ENCODE results near the gene SKP2.

Gene SKP2

GRCh38 chr5:36217567-36217966, 65.7 kb downstream of the SKP2 start:
- H3K36me3 ChIP-seq (ENCODE audit: insufficient read depth, insufficient read length, low read length): no peaks in the 10 kb centered on the region
- no peak overlapping the region for H3K9ac ChIP-seq (ENCODE audit: insufficient read length, low read depth)
- H3K9me3 ChIP-seq (ENCODE audit: insufficient read depth, low read length): no peaks in the 10 kb centered on the region

GRCh38 chr5:36217988-36218387, 66.1 kb downstream of the SKP2 start:
- Histone ChIP-seq H3K9ac (ENCODE audit: insufficient read length, low read depth) (no peak overlapping the region), H3K4me1 (ENCODE audit: insufficient read depth, insufficient read length) (no peaks in the 10 kb centered on the region), H3K4me3 (ENCODE audit: insufficient read length, low read depth) (no peak overlapping the region), H3K36me3 (ENCODE audit: insufficient read depth, insufficient read length, low read length) (no peaks in the 10 kb centered on the region), H3K27me3 (ENCODE audit: insufficient read depth, insufficient read length) (no peaks in the 10 kb centered on the region), H3K9me3 (ENCODE audit: insufficient read depth, low read length) (no peaks in the 10 kb centered on the region)
- TF ChIP-seq SUZ12 (IDR thresholded peaks at IDR 0.05; ENCODE audit: extremely low read depth, insufficient read depth, insufficient read length) (no peak), YY1 (IDR thresholded peaks at IDR 0.05; ENCODE audit: insufficient read depth, insufficient read length) (no peak)
- DNase-seq (ENCODE audit: low read depth, low spot score): no peak

More at GRCh38 chr5:36217567-36217966, 65.7 kb downstream of the SKP2 start:
- no peak for DNase-seq (ENCODE audit: low read depth, low spot score)
- Histone ChIP-seq H3K4me1 (ENCODE audit: insufficient read depth, insufficient read length) (no peaks in the 10 kb centered on the region), H3K27me3 (ENCODE audit: insufficient read depth, insufficient read length) (no peaks in the 10 kb centered on the region), H3K4me3 (ENCODE audit: insufficient read length, low read depth) (no peak overlapping the region)
- TF ChIP-seq SUZ12 (IDR thresholded peaks at IDR 0.05; ENCODE audit: extremely low read depth, insufficient read depth, insufficient read length): no peak
- TF ChIP-seq YY1 (IDR thresholded peaks at IDR 0.05; ENCODE audit: insufficient read depth, insufficient read length): no peak
- no peak for TF ChIP-seq ZNF274 (IDR thresholded peaks at IDR 0.05; ENCODE audit: low read depth, low read length)

- no peak overlapping the region for H3K4me3 ChIP-seq (ENCODE audit: insufficient read length, low read depth)
- TF ChIP-seq YY1 (IDR thresholded peaks at IDR 0.05; ENCODE audit: insufficient read depth, insufficient read length) (no peak), ZNF274 (IDR thresholded peaks at IDR 0.05; ENCODE audit: low read depth, low read length) (no peak), SUZ12 (IDR thresholded peaks at IDR 0.05; ENCODE audit: extremely low read depth, insufficient read depth, insufficient read length) (no peak)
- no peaks in the 10 kb centered on the region for H3K4me1 ChIP-seq (ENCODE audit: insufficient read depth, insufficient read length)
- no peaks in the 10 kb centered on the region for H3K9me3 ChIP-seq (ENCODE audit: insufficient read depth, low read length)
- H3K27me3 ChIP-seq (ENCODE audit: insufficient read depth, insufficient read length): no peaks in the 10 kb centered on the region
- DNase-seq (ENCODE audit: low read depth, low spot score): no peak
- peaks cover 2% of the 10 kb centered on the region for H3K36me3 ChIP-seq (ENCODE audit: insufficient read depth, insufficient read length, low read length)
- no peak overlapping the region for H3K9ac ChIP-seq (ENCODE audit: insufficient read length, low read depth)
These were observed 70.7 kb downstream of the SKP2 start for GRCh38 chr5:36222620-36223019.

- Histone ChIP-seq H3K4me3 (ENCODE audit: insufficient read length, low read depth) (no peak overlapping the region), H3K9me3 (ENCODE audit: insufficient read depth, low read length) (no peaks in the 10 kb centered on the region), H3K4me1 (ENCODE audit: insufficient read depth, insufficient read length) (no peaks in the 10 kb centered on the region), H3K36me3 (ENCODE audit: insufficient read depth, insufficient read length, low read length) (peaks cover 2% of the 10 kb centered on the region), H3K9ac (ENCODE audit: insufficient read length, low read depth) (no peak overlapping the region), H3K27me3 (ENCODE audit: insufficient read depth, insufficient read length) (no peaks in the 10 kb centered on the region)
- DNase-seq (ENCODE audit: low read depth, low spot score): no peak
- TF ChIP-seq ZNF274 (IDR thresholded peaks at IDR 0.05; ENCODE audit: low read depth, low read length): no peak
- no peak for TF ChIP-seq YY1 (IDR thresholded peaks at IDR 0.05; ENCODE audit: insufficient read depth, insufficient read length)
- TF ChIP-seq SUZ12 (IDR thresholded peaks at IDR 0.05; ENCODE audit: extremely low read depth, insufficient read depth, insufficient read length): no peak
These were observed 75.1 kb downstream of the SKP2 start for GRCh38 chr5:36227046-36227445.

- Histone ChIP-seq H3K4me3 (ENCODE audit: insufficient read length, low read depth) (no peak overlapping the region), H3K9me3 (ENCODE audit: insufficient read depth, low read length) (no peaks in the 10 kb centered on the region), H3K36me3 (ENCODE audit: insufficient read depth, insufficient read length, low read length) (peaks cover 2% of the 10 kb centered on the region), H3K4me1 (ENCODE audit: insufficient read depth, insufficient read length) (no peaks in the 10 kb centered on the region), H3K9ac (ENCODE audit: insufficient read length, low read depth) (no peak overlapping the region), H3K27me3 (ENCODE audit: insufficient read depth, insufficient read length) (no peaks in the 10 kb centered on the region)
- no peak for DNase-seq (ENCODE audit: low read depth, low spot score)
- TF ChIP-seq ZNF274 (IDR thresholded peaks at IDR 0.05; ENCODE audit: low read depth, low read length) (no peak), SUZ12 (IDR thresholded peaks at IDR 0.05; ENCODE audit: extremely low read depth, insufficient read depth, insufficient read length) (no peak), YY1 (IDR thresholded peaks at IDR 0.05; ENCODE audit: insufficient read depth, insufficient read length) (no peak)
These were observed 76.6 kb downstream of the SKP2 start for GRCh38 chr5:36228505-36228904.

GRCh38 chr5:36230151-36230790, 78.4 kb downstream of the SKP2 start:
- no peaks in the 10 kb centered on the region for H3K4me1 ChIP-seq (ENCODE audit: insufficient read depth, insufficient read length)
- DNase-seq (ENCODE audit: low read depth, low spot score): no peak
- H3K4me3 ChIP-seq (ENCODE audit: insufficient read length, low read depth): no peak overlapping the region
- no peak for TF ChIP-seq YY1 (IDR thresholded peaks at IDR 0.05; ENCODE audit: insufficient read depth, insufficient read length)
- TF ChIP-seq ZNF274 (IDR thresholded peaks at IDR 0.05; ENCODE audit: low read depth, low read length): no peak
- no peak for TF ChIP-seq SUZ12 (IDR thresholded peaks at IDR 0.05; ENCODE audit: extremely low read depth, insufficient read depth, insufficient read length)
- no peak overlapping the region for H3K9ac ChIP-seq (ENCODE audit: insufficient read length, low read depth)
- H3K27me3 ChIP-seq (ENCODE audit: insufficient read depth, insufficient read length): no peaks in the 10 kb centered on the region
- peaks cover 2% of the 10 kb centered on the region for H3K36me3 ChIP-seq (ENCODE audit: insufficient read depth, insufficient read length, low read length)
- H3K9me3 ChIP-seq (ENCODE audit: insufficient read depth, low read length): no peaks in the 10 kb centered on the region

- DNase-seq (ENCODE audit: low read depth, low spot score): no peak
- H3K4me1 ChIP-seq (ENCODE audit: insufficient read depth, insufficient read length): no peaks in the 10 kb centered on the region
- no peaks in the 10 kb centered on the region for H3K36me3 ChIP-seq (ENCODE audit: insufficient read depth, insufficient read length, low read length)
- no peak overlapping the region for H3K9ac ChIP-seq (ENCODE audit: insufficient read length, low read depth)
- TF ChIP-seq YY1 (IDR thresholded peaks at IDR 0.05; ENCODE audit: insufficient read depth, insufficient read length) (no peak), SUZ12 (IDR thresholded peaks at IDR 0.05; ENCODE audit: extremely low read depth, insufficient read depth, insufficient read length) (no peak), ZNF274 (IDR thresholded peaks at IDR 0.05; ENCODE audit: low read depth, low read length) (no peak)
- H3K4me3 ChIP-seq (ENCODE audit: insufficient read length, low read depth): no peak overlapping the region
- no peaks in the 10 kb centered on the region for H3K27me3 ChIP-seq (ENCODE audit: insufficient read depth, insufficient read length)
- H3K9me3 ChIP-seq (ENCODE audit: insufficient read depth, low read length): no peaks in the 10 kb centered on the region
These were observed 80.6 kb downstream of the SKP2 start for GRCh38 chr5:36232533-36232932.

All from NT2/D1 (cell line).